ENCODE measurements around the gene DHRS9. TPM values are rescaled to one million over a fixed set of nuclear protein-coding genes. Genes with fewer than 3 reads are reported as not detected.

DHRS9 gene
- total RNA-seq, 1 experiment from 2014 or later: not detected

- DNase-seq (ENCODE audit: low read depth): no peak
Observed at GRCh38 chr2:169065422-169065821, 3.9 kb upstream of the DHRS9 start.

- DNase-seq (ENCODE audit: low read depth): no peak
Observed at GRCh38 chr2:169065864-169066517, 3.4 kb upstream of the DHRS9 start.

- DNase-seq (ENCODE audit: low read depth): no peak
Observed at GRCh38 chr2:169066897-169067296, 2.5 kb upstream of the DHRS9 start.

GRCh38 chr2:169069833-169070232 is 470 bp downstream of the DHRS9 start:
- DNase-seq (ENCODE audit: low read depth): no peak

- DNase-seq (ENCODE audit: low read depth): no peak
Observed at GRCh38 chr2:169071455-169071854, 2.1 kb downstream of the DHRS9 start.

- DNase-seq (ENCODE audit: low read depth): no peak
Observed at GRCh38 chr2:169072163-169072925, 3.0 kb downstream of the DHRS9 start.

- DNase-seq (ENCODE audit: low read depth): no peak
Observed at GRCh38 chr2:169073211-169073962, 4.0 kb downstream of the DHRS9 start.

- DNase-seq (ENCODE audit: low read depth): no peak
Observed at GRCh38 chr2:169073963-169074751, 4.8 kb downstream of the DHRS9 start.

- peak; percentile 32 for DNase-seq (ENCODE audit: low read depth)
Observed at GRCh38 chr2:169077674-169078240, 8.4 kb downstream of the DHRS9 start.

GRCh38 chr2:169080250-169081069 is 11.1 kb downstream of the DHRS9 start:
- no peak for DNase-seq (ENCODE audit: low read depth)

- DNase-seq (ENCODE audit: low read depth): no peak
Observed at GRCh38 chr2:169081551-169081950, 12.2 kb downstream of the DHRS9 start.

GRCh38 chr2:169082995-169083394 is 13.6 kb downstream of the DHRS9 start:
- no peak for DNase-seq (ENCODE audit: low read depth)

- DNase-seq (ENCODE audit: low read depth): no peak
Observed at GRCh38 chr2:169086893-169087467, 17.6 kb downstream of the DHRS9 start.

- DNase-seq (ENCODE audit: low read depth): no peak
Observed at GRCh38 chr2:169087757-169088379, 18.5 kb downstream of the DHRS9 start.

GRCh38 chr2:169089182-169089581 is 19.8 kb downstream of the DHRS9 start:
- DNase-seq (ENCODE audit: low read depth): no peak

- no peak for DNase-seq (ENCODE audit: low read depth)
Observed at GRCh38 chr2:169090133-169090820, 20.9 kb downstream of the DHRS9 start.

GRCh38 chr2:169091256-169091655 is 21.9 kb downstream of the DHRS9 start:
- DNase-seq (ENCODE audit: low read depth): no peak

GRCh38 chr2:169091761-169092519 is 22.6 kb downstream of the DHRS9 start:
- DNase-seq (ENCODE audit: low read depth): no peak
